Kidney tubule cell (primary cell): ENCODE results near the gene DEK.
"Not testable (repeated sequence)": the region's sequence is repeated elsewhere in the genome, so short reads cannot be mapped to it uniquely, and the experiment has no call there.

ENCODE experiments used
- DNase-seq: peaks from one replicate; pipeline ENCODE4 v3.0.0-alpha.2; 2018; ENCODE audit warnings: low spot score

The DEK gene

GRCh38 chr6:18203786-18204185, 60.5 kb downstream of the DEK start:
- no peak for DNase-seq

- DNase-seq: no peak
These were observed 72.3 kb downstream of the DEK start for GRCh38 chr6:18192026-18192425.

- no peak for DNase-seq
These were observed 75.1 kb downstream of the DEK start for GRCh38 chr6:18189196-18189595.

- DNase-seq: no peak
These were observed 76.6 kb downstream of the DEK start for GRCh38 chr6:18187701-18188100.

- peak; percentile 36 for DNase-seq
These were observed 77.6 kb downstream of the DEK start for GRCh38 chr6:18186540-18187250.

- peak; percentile 13 for DNase-seq
These were observed 78.3 kb downstream of the DEK start for GRCh38 chr6:18186033-18186432.

- DNase-seq: no peak
These were observed 78.7 kb downstream of the DEK start for GRCh38 chr6:18185624-18186023.

GRCh38 chr6:18183766-18184165, 80.6 kb downstream of the DEK start:
- no peak for DNase-seq

GRCh38 chr6:18182568-18182967, 81.8 kb downstream of the DEK start:
- no peak for DNase-seq

GRCh38 chr6:18179770-18180356, 84.5 kb downstream of the DEK start:
- DNase-seq: no peak

- DNase-seq: no peak
These were observed 85.2 kb downstream of the DEK start for GRCh38 chr6:18178960-18179615.

GRCh38 chr6:18177286-18177965, 86.9 kb downstream of the DEK start:
- DNase-seq: no peak

- DNase-seq: not testable (repeated sequence)
These were observed 88.1 kb downstream of the DEK start for GRCh38 chr6:18176198-18176597.
